ENCODE measurements around the gene TRIM47. TPM values are rescaled to one million over a fixed set of nuclear protein-coding genes. Genes with fewer than 3 reads are reported as not detected.
"Not testable (repeated sequence)": the region's sequence is repeated elsewhere in the genome, so short reads cannot be mapped to it uniquely, and the experiment has no call there.

TRIM47 gene
- total RNA-seq, 1 donor from 2014 or later, result 35.7 TPM

DNA sequence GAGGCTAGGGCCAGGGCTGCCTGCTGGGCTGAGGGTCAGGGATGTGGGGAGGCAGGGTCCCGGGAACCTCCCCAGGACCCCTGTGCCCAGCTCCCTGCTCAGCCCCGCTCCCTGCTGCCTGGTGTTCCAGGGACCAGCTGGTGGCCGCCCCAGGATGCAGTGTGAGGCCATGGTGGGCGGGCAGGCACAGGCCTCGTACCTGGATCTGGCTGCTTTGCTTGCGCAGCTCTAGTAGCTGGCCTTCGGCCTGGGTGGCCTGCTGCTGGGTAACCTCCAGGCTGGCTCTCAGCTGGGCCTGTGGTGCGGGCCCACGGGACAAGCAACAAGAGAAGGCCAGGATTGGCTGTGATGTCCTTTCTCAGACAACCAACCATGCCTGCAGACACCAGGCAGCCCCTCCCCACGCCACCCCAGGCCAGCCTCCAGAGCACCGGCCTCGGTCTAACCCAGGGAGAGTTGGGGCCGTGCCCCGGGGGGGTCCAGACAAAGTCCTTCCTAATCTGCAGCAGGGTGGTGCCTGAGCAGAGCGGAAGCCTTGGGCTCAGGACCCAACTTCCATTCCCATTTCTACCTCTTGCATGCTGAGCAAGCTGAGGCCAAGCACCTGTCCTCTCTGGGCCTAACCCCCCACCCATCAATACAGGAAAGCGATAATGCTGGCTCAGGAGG lies 14.3 kb upstream of the TRIM47 start:
- no peak for DNase-seq (ENCODE audit: low spot score)

DNA sequence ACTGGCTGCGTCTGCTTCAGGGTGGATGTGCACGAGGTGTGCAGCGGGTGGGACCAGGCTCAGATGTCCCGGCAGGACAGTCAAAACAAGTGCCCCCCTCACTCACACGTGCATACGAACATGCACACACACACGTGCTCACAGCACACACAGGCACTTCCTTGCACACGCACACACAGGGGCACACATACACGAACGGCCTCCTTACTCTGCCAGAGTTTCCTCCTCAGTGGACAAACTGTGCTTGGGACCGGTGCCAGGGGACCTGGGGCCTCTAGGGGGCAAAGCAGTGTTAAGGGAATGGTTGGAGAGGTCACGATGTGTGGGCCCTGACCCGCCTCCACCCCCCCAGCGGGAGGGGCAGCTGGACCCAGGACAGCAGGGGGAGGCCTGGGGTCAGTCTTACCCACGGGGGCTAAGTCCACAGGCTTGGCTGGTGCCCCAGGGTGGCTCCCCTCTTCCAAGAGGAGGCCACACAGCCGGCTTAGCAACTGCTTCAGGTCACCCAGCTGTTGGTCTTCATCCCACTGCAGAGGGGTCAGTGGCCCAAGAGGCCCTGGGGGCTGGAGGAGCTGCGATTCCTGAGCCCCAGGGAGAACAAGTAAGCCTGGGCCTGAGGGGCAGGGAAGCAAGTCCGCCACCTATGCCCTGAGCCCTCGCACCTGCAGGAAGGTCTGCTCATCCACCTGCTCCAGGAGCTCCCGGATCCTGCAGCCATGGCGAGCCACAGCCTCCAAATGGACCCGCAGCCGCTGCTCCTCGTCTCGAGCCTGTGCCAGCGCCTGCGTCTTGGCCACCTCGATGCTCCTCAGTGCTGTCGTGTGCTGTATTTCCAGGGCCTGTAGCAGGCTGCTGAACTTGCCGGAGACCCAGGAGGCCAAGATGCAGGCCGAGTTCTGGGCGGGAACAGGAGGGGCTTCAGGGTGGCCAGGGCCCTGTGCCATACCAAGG lies 13.5 kb upstream of the TRIM47 start:
- no peak for DNase-seq (ENCODE audit: low spot score)

DNA sequence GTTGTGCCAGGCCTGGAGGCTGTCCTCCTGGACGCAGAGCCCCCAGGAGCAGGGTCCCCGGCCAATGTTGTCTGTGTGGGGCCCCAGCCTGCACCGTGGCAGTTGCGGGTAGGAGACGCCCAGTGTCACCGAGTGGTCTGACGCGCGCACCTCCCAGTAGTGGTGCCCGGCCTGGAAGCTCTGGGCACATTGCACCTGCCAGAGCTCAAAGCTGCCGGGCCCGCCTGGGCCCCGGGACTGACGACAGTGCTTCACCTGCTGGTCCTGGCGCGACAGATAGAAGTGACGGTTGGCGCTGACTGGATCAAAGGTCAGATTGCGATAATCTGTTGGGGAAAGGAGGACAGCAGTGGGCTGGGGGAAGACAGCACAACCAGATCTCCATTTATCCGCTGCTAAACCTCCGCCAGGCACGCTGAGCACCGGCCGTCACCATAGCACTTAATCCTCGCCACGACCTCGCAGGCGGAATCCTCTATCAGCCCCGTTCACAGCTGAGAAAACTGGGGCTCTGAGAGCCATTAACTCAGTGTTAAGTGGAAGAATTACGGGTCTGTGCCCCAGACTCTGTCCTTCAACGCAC lies 12.7 kb upstream of the TRIM47 start:
- DNase-seq (ENCODE audit: low spot score), result no peak

DNA sequence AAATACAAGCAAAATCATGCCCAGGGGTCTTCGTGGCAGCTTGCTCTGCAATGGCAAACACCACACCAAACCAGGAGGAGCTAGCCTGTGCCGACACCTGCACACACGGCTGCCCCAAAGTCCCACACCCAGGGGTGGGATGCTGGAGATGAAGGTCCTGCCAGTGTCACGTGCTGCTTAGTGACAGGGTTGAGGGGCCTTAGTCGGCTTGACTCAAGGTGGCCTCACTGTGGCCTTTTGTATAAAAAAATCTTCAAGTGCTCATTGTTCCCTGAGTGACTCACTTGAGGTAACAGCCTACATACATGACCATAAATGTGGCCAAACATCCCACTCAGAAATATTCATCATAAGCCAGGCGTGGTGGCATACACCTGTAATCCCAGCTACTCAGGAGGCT lies 11.1 kb upstream of the TRIM47 start:
- no peak for DNase-seq (ENCODE audit: low spot score)

DNA sequence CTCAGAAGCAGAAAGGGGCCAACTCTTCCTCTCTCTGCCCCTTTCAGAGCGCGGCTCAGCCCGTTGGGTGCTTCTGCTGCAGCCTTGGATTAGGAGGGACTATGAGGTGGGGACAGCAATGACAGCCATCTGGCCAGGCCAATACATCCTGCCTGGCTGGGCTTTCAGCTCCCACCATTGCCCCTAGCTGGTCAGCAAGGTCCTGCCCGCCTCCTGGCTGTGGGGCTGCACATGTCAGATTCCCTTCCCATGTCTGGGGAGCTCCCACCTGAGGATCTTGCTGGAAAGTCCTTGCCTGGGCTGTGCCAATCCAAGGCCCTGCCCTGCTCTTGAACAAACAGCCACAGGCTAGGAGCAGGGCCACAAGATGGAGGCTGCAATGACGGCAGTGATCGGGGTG lies 10.1 kb upstream of the TRIM47 start:
- no peak for DNase-seq (ENCODE audit: low spot score)

DNA sequence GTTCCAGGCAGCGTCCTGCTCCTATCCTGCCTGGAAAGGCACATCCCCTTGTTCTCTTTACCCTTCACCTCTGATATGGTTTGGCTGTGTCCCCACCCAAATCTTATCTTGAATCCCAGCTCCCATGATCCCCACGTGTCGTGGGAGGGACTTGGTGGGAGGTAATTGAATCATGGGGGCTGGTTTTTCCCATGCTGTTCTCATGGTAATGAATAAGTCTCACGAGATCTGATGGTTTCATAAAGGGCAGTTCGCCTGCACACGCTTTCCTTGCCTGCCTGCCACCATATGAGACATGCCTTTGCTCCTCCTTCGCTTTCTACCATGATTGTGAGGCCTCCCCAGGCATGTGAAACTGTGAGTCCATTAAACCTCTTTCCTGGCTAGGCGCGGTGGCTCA lies 7.5 kb upstream of the TRIM47 start:
- DNase-seq (ENCODE audit: low spot score), result not testable (repeated sequence)

DNA sequence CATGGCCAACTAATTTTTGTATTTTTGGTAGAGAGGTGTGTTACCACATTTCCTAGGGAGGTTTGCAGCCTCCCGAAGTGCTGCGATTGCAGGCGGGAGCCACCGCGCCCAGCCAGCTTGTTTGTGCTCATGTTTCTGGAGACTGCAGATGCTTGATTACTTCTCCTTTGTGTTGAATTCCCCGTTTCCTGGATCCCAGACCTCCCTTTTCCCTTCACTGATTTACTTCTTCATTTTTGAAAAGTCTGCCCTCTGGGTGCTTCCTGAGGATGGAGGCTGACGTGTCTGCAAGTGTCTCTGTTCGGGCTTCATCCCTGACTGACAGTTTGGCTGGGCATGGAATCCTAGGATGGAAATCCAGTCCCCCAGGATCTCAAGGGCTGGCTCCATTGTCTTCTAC lies 7.0 kb upstream of the TRIM47 start:
- DNase-seq (ENCODE audit: low spot score), result no peak

DNA sequence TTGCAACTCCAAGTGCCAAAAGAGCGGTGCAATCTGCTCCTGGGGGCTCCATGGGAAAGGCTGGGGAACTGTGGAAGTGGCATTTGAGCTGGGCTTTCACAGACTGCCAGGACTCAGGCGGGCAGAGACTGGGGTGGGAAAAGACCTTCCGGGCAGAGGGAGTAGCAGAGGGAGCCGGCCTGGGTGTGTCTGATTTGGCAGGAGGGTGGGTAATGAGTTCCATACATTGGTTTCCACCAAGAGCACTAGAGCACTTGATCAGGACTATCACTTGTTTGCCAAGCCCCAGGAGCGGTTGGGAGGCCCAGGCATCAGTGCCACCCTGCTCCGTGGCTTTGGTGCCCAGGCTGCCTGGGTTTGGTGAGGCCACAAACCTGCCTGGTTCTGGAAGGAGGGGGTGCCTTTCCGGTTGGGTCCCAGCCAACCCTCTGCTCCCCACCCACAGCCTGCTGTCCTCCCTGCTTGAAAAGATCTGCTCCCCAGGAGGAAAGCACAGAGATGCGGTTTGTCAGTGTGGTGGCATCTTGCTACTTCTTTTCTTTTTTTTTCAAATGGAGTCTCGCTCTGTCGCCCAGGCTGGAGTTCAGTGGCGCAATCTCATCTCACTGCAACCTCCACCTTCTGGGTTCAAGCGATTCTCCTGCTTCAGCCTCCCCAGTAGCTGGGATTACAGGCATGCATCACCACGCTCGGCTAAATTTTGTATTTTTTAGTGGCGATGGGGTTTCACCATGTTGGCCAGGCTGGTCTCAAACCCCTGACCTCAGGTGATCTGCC lies 3.5 kb upstream of the TRIM47 start:
- no peak for DNase-seq (ENCODE audit: low spot score)

DNA sequence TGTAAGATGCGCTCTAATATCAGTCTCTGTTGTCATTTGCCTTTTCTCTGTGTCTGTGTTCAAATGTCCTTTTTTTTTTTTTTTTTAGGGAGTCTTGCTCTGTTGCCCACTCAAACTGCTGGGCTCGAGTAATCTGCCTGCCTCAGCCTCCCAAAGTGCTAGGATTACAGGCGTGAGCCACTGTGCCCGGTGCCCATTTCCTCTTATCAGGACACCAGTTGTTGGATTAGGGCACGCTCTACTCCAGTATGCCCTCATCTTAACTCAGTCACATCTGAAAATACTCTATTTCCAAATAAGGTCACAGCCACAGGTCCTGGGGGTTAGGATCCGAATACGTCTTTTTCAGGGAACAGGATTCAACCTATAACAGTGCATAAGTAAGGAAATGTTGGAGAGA lies 1.9 kb upstream of the TRIM47 start:
- DNase-seq (ENCODE audit: low spot score), result no peak

DNA sequence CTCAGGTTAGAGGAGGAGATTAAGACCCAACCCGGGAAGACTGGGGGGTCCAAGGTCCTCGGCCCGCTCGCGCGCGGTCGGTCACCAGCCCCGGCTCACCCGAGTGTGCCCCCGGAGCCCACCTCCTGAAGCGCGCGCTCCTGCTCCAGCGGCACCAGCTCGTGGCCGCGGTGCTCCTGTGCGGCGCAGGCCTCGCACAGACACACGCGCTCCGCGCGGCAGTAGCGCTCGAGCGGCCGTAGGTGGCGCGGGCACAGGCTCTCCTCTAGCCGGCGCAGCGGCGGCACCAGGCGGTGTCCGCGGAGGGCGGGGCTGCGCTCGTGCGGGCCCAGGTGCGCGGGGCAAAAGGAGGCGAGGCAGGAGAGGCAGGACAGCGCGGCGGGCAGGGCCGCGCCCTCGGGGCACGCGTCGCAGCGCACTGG lies 618 bp downstream of the TRIM47 start:
- DNase-seq (ENCODE audit: low spot score), result no peak

DNA sequence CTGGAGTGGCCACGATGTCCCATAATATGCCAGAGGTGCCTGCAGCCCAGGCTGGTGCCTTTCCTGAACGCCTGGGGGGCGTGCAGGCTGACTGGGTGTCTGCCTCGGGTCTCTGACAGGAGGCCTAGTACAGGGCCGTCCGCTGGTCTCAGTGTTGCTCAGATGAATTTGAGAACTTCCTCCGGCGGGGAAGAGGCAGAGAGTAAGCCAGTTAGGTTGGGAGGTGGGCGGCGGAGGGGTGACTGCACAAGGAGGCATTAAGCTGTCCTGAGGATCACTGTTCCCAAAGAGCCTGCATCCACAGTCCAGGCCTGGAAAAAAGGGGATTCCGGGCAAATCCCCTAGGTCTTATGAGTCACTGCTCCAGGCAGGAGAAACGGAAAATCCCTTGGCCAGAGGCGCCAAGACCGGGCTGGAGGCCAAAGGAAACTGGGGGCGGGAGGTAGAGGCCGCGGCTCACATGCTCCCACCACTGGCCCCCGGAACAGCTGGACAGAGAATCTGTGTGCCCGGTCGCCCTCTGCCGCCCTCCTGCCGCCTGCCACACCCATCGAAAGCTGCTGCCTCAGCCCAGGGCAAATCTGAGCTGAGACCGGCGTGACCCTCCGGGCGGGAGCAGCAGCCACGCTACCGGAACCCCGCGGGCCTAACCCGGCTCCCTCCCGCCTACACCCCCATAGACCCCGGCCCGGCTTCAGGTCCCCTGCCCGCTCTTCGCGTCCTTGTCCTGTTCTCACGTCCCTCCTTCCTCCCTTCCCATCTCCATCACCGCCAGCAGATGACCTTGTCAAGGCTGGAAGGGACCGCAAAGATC lies 1.2 kb downstream of the TRIM47 start:
- peak; percentile 96 for DNase-seq (ENCODE audit: low spot score)

DNA sequence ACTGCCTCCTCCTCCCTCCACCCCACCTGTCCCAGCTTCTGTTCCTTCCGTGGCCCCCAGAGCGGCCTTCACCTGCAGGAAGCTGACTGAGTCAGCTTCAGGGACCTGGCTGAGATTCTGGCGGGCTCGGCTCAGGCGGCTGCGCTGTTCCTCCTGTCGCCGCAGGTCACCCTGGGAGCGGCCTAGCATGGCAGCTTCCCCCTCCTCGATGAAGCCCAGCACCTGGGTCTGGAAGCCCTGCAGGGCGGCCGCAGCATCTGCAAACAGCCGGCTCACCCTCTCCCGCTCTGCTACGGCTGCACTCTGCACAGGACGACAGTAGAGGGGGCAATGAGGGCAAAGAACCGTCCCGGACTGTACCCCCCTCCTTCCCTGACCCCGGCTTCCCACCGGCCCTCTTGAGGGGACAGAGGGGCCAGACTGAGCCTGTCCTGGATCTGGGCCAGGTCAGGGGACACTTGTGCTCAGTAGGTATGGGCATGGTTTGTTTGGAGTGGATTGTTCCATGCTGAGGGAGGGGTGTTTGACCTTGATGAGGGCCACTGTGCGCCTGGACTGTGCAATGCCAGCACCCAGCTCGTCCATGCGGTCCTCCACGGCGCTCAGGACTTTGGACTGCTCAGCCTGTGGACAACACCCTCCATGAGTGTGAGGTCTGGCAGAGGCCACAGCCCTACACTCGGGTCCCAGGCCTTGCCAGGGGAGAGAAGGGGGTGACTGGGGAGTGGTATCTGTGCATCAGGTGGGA lies 2.0 kb downstream of the TRIM47 start:
- DNase-seq (ENCODE audit: low spot score), result no peak

DNA sequence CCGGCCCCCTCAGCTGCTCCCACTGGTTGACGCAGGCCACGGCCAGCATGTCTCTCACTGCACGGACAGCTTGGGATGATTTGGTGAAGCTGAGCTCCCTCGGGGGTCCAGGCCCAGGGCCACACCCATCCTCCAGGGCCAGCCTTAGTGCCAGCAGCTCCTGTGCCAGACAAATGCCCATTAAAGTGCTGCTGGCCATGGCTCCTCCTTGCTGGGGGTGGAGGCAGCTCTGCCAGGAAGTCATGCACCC lies 2.5 kb downstream of the TRIM47 start:
- DNase-seq (ENCODE audit: low spot score), result no peak

DNA sequence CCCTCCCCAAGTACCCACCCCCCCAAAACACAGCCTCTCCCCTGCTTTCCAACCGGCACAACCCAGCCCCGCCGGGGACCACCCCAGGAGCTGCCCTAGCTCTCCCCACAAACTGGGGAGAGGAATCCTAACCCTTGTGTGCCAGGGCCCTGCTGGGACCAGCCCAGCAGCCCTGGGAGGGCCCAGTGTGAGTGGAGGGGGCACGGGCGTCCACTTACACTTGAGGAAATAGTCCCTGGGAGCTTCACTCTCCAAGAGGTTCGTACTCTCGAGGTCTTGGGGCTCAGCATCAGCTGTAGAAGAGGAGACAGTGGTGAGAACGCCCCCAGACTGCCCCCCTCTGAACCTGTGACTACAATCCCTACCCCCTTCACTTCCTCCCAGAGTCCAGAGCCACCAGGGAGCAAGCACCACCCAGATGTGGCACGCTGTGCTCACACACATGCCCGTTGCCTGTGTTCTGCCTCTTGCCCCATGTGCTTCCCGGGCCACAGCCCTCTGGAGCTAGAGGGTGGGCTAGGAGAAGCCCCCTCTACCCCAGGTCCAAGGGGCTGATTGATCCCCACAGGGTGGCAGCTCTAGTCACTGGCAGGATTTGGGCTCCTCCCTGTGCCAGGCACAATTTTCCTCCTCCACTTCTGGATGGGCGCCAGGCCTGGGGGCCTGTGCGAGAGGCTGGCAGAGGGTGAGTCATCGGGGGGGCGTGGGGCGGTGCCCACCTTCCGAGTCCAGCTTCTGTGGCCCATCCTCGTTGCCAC lies 3.0 kb downstream of the TRIM47 start:
- DNase-seq (ENCODE audit: low spot score), result no peak

DNA sequence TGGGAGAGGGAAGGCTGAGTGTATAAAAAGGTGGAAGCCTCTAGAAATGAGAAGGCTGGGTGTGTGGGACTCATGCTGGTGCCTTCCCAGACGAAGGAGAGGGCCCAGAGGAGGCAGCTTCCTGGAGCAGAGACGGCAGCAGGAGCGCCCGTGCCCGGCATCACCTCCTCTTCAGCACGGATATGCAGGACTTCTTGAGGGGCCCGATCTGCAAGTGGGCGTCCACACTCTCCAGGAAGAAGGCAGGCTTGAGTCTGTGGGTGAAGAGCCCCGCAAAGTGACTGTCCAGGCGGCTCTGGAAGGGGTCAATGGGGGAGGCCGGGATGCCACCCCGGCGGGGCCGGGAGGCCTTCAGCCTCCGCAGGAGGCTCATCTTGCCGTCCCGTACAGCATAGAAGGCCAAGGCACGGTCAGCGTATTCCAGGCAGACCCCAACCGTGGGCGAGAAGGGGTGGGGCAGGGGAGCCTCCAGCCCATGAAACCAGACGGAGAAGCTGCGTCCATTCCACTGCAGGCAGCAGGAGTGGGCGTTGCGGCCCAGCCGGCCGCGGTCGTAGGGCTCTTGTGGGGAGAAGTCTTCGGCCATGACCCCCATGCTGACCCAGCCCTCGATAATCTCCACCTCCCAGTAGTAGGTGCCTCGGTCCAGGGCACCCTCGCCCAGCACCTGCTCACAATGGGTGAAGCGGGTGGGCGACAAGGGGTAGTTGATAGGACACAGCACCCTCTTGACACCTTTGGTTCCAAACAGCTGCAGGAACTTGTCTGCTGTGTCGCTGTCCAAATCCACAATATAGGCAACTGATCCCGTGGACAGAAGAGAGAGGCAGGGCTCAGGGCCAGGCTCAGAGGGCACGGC lies 3.8 kb downstream of the TRIM47 start:
- DNase-seq (ENCODE audit: low spot score), result no peak

DNA sequence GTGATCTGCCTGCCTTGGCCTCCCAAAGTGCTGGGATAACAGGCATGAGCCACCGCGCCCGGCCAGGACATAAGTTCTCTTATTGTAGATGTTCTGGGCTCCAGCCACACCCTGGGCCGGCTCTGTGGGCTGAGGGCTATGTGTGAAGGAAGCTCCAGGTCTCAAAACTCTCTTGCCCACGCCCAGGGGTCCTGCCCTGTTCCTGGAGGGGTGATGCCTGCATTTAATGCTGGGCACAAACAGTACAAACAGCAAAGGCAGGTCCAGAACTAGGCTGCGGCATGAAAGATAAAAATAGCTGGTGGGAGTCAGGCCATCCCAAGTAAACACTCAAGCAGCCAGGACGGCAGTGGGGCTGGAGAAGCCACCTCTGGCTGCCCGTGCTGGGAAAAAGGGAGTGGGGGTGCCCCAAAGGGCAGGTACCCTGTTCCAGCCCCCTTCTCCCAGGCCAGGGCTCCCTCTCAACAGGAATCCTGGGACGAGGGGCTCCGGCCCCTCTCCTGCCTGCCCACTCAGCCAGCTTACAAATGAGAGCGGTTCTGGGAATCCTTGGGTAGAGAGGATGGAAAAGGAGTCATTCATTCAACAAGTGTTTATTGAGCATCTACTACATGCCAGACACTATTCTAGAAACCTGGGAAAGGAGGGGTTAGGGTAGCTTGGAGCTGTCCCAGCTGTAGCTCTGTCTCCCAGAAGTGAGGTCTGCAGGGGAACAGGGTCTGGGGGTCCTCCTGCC lies 4.6 kb downstream of the TRIM47 start:
- DNase-seq (ENCODE audit: low spot score), result no peak

DNA sequence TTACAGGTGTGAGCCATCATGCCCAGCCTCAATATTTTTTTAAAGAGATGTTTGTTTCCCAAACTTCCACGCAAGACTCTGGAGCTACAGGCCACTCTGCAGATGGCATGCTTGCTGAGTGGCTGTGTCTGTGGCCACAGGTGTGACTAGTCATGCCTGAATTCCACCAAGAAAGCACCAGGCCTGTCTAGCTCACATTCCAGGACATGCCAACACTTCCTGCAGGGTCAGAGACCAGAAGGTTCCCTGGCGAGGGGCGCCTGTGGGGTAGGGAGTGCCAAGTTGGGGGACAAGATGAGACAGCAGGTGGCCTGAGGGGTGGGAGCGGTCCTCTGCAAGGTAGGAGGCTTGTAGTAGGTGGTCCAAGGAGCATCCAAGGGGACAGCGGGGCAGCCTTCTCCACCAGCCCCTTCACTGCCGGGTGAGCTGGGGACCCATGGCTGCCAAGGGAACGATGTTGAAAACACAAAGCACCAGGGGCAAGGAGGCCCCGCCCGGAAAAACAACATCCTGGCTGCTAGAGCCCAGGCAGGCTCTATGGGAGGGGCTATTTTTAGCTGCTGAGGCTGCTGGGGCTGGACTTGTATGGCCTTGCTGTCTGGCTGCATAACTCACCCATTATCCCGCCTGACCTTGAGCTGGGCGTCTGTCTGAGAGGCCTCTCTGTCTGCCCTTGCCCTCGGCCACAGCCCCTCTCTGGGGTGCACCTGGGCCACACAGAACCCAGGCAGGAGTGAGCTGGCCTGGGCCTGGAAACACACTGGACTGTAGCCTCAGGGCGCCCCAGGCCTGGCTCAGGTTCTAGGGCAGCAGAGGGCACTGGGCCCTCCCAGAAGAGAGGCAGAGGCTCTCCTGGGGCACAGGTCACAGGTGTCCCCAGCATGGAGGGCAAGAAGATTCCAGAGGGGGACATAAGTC lies 5.7 kb downstream of the TRIM47 start:
- DNase-seq (ENCODE audit: low spot score), result no peak
